Activated T-cell treated with anti-CD3 and anti-CD28 coated beads, Interleukin-2, amount 50 U/mL, for 4 hours (primary cell): ENCODE results near the gene SLC24A4. TPM values are rescaled to one million over a fixed set of nuclear protein-coding genes. Genes with fewer than 3 reads are reported as not detected.

Experiments
- ATAC-seq, 2 donors: fragments of 200-7000 bp; cut with Tn5 transposase; one replicate each; pipeline ENCODE4 v1.10.0; 2021
- DNase-seq: peaks from one replicate; pipeline ENCODE4 v3.0.0-alpha.2; 2020
- H3K27me3 Mint-ChIP-seq: one replicate; pipeline ENCODE4 v1.8.0; 2021; ENCODE audit warnings: low read depth, mixed read lengths
- H3K36me3 Mint-ChIP-seq: one replicate; pipeline ENCODE4 v1.8.0; 2022; ENCODE audit warnings: mixed read lengths; ENCODE audit not compliant: insufficient read depth
- H3K4me1 Mint-ChIP-seq: one replicate; pipeline ENCODE4 v1.8.0; 2021; ENCODE audit warnings: low read depth, mixed read lengths
- H3K4me3 Mint-ChIP-seq: one replicate; pipeline ENCODE4 v1.8.0; 2021; ENCODE audit warnings: mild to moderate bottlenecking, moderate library complexity, mixed read lengths
- H3K9me3 Mint-ChIP-seq: one replicate; pipeline ENCODE4 v1.8.0; 2021; ENCODE audit warnings: mixed read lengths
- total RNA-seq, 3 donors: library from RNA; stranded (reverse); gene quantifications; one replicate each; pipeline ENCODE4 v1.2.1, GENCODE V29; 2021

The SLC24A4 gene
- total RNA-seq, 3 donors from 2014 or later = 0.03 TPM; not detected in 2

- DNase-seq = no peak
- peaks cover 6% of the 10 kb centered on the region for H3K9me3 Mint-ChIP-seq
- no peaks in the 10 kb centered on the region for H3K36me3 Mint-ChIP-seq
- peaks cover 9% of the 10 kb centered on the region for H3K4me1 Mint-ChIP-seq
- no peak for ATAC-seq
- H3K27me3 Mint-ChIP-seq = no peaks in the 10 kb centered on the region
- H3K4me3 Mint-ChIP-seq = no peak overlapping the region
Observed at GRCh38 chr14:92437729-92438285, 114.8 kb downstream of the SLC24A4 start.

- Mint-ChIP-seq H3K36me3 (no peaks in the 10 kb centered on the region), H3K27me3 (no peaks in the 10 kb centered on the region), H3K4me3 (no peak overlapping the region), H3K4me1 (peaks cover 9% of the 10 kb centered on the region), H3K9me3 (no peaks in the 10 kb centered on the region)
- DNase-seq (no peak), ATAC-seq (no peak)
Observed at GRCh38 chr14:92439537-92440344, 116.8 kb downstream of the SLC24A4 start.

DNA sequence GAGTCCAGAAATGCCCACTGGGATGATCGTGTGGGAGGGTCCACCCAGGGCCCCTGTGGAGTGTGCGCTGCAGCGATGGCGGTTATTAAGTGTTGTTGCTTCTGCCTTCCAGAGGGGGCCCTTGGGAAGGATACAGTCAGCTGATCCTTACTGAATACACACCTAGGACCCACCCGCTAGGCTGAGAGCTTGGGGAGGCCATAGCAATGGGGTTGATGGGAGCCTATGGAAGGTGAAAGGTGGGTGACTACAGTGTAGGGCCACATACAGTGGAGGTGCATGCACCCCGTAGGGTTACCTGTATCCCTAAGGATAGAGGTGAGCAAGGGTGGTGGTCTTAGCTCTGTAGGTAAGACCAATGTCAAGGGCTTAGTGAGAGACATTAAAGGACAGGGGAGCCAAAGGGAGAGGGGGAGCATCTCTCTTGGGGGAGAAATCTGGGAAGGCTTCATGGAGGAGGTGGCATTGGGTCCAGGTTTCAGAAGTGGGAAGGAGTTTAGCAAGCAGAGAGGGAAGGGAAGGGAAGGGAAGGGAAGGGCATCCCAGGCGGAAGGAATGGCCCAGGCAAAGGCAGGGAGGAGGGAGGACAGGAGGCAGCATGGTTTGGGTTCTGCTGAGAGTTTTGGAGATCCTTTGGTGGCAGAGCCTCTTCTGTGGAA, 117.5 kb downstream of the SLC24A4 start:
- ATAC-seq = no peak
- Mint-ChIP-seq H3K4me1 (peaks cover 9% of the 10 kb centered on the region), H3K4me3 (no peak overlapping the region), H3K27me3 (no peaks in the 10 kb centered on the region), H3K36me3 (no peaks in the 10 kb centered on the region), H3K9me3 (no peaks in the 10 kb centered on the region)
- DNase-seq = no peak

GRCh38 chr14:92441751-92442504, 119.0 kb downstream of the SLC24A4 start:
- Mint-ChIP-seq H3K36me3 (no peaks in the 10 kb centered on the region), H3K27me3 (no peaks in the 10 kb centered on the region), H3K9me3 (no peaks in the 10 kb centered on the region), H3K4me3 (no peak overlapping the region), H3K4me1 (peaks cover 9% of the 10 kb centered on the region)
- DNase-seq (no peak), ATAC-seq (no peak)

GRCh38 chr14:92443167-92443566, 120.2 kb downstream of the SLC24A4 start:
- no peak for DNase-seq
- no peak for ATAC-seq
- no peaks in the 10 kb centered on the region for H3K27me3 Mint-ChIP-seq
- no peaks in the 10 kb centered on the region for H3K36me3 Mint-ChIP-seq
- H3K4me1 Mint-ChIP-seq = peaks cover 7% of the 10 kb centered on the region
- H3K4me3 Mint-ChIP-seq = no peak overlapping the region
- no peaks in the 10 kb centered on the region for H3K9me3 Mint-ChIP-seq

DNA sequence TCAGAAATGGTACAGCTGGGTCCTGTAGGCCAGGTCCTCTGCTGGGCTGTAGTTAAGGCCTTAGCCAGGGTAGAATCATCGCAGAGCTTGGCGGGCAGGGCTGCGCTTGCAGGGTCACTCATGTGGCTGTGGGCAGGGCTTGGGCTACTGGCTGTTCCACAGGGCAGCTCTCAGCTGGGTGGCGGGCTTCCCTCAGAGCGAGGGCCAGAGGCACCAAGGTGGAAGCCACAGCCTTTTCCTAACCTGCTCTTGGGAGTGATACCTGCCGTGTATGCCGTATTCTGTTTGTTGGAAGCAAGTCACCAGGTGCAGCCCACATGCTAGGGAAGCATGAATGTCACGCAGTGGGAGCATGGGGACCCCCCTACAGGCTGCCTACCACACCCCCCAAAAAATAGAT, 120.8 kb downstream of the SLC24A4 start:
- no peaks in the 10 kb centered on the region for H3K9me3 Mint-ChIP-seq
- no peak for DNase-seq
- no peak overlapping the region for H3K4me3 Mint-ChIP-seq
- ATAC-seq = no peak
- H3K27me3 Mint-ChIP-seq = no peaks in the 10 kb centered on the region
- no peaks in the 10 kb centered on the region for H3K36me3 Mint-ChIP-seq
- peaks cover 7% of the 10 kb centered on the region for H3K4me1 Mint-ChIP-seq

DNA sequence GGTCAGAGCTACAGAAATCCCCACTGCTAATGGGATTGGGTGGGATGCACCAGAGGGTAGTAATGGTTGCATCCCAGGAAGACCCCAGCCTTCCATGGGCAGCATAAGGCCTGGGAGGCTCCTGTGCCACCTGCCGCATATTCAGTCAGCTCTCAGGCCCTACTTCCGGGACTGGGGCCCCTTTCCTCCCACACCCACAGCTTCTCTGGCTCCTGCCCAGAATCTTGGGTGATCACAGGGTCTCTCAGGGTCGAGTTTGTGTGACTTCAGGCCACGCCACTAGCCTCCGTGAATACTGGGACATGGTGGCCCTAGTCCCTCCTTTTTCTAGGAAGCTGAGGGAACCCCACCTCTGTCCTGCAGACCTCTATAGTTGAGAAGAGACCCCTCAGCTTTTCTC, 123.8 kb downstream of the SLC24A4 start:
- no peaks in the 10 kb centered on the region for H3K27me3 Mint-ChIP-seq
- no peaks in the 10 kb centered on the region for H3K9me3 Mint-ChIP-seq
- DNase-seq (no peak), ATAC-seq (no peak)
- H3K4me3 Mint-ChIP-seq = no peak overlapping the region
- H3K4me1 Mint-ChIP-seq = peaks cover 3% of the 10 kb centered on the region
- H3K36me3 Mint-ChIP-seq = no peaks in the 10 kb centered on the region

- Mint-ChIP-seq H3K4me3 (peak overlapping the region; percentile 11), H3K27me3 (no peaks in the 10 kb centered on the region), H3K4me1 (no peaks in the 10 kb centered on the region), H3K9me3 (no peaks in the 10 kb centered on the region), H3K36me3 (no peaks in the 10 kb centered on the region)
- DNase-seq = no peak
- ATAC-seq = no peak
Observed at GRCh38 chr14:92447416-92448197, 124.6 kb downstream of the SLC24A4 start.

GRCh38 chr14:92448786-92449185, 125.8 kb downstream of the SLC24A4 start:
- ATAC-seq (no peak), DNase-seq (no peak)
- Mint-ChIP-seq H3K36me3 (no peaks in the 10 kb centered on the region), H3K9me3 (no peaks in the 10 kb centered on the region), H3K4me3 (no peak overlapping the region), H3K27me3 (no peaks in the 10 kb centered on the region), H3K4me1 (no peaks in the 10 kb centered on the region)

DNA sequence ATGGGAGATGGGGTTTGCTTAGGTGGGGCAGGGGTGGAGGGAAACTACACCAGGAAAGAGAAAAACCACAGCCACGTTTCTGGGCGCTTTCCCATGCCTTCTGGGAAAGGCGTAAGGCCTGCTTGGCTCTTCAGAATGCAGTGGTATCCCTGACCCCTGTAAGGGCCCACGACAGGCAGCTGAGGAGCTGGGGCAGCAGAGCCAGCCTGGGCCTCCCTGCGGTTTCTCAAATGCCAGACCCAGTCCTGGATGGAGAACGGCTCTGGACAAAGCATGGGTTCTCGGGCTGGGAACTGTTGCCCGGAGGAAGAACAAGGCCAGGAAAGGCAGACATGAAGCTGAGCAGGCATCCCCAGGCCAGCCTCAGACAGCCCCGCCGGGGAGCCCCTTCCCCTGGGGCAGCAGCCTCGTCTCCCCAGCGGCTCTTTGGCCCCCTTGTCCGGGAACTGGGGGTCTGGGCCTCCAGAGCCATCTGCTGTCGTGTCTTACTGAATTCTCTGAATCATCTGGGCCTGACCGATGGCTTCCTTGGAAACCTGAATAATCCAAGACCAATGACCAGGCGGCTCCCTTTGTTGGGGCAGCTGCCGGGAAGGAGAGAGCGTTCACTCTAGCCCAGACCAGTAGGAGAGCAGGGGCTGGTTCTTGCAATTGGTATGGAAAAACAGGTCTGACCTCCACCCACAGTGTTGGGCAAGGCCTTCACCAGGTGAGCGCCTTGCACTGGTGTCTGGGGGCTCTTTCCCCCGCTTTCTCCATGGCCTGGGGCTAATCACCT, 126.6 kb downstream of the SLC24A4 start:
- DNase-seq = no peak

GRCh38 chr14:92450351-92451070, 127.5 kb downstream of the SLC24A4 start:
- no peaks in the 10 kb centered on the region for H3K27me3 Mint-ChIP-seq
- H3K4me1 Mint-ChIP-seq = no peaks in the 10 kb centered on the region
- H3K4me3 Mint-ChIP-seq = no peak overlapping the region
- H3K36me3 Mint-ChIP-seq = no peaks in the 10 kb centered on the region
- ATAC-seq (no peak), DNase-seq (no peak)
- H3K9me3 Mint-ChIP-seq = no peaks in the 10 kb centered on the region

More for the DNA sequence above, 126.6 kb downstream of the SLC24A4 start:
- ATAC-seq = no peak
- no peaks in the 10 kb centered on the region for H3K27me3 Mint-ChIP-seq
- H3K4me1 Mint-ChIP-seq = no peaks in the 10 kb centered on the region
- H3K36me3 Mint-ChIP-seq = no peaks in the 10 kb centered on the region
- no peak overlapping the region for H3K4me3 Mint-ChIP-seq
- no peaks in the 10 kb centered on the region for H3K9me3 Mint-ChIP-seq

DNA sequence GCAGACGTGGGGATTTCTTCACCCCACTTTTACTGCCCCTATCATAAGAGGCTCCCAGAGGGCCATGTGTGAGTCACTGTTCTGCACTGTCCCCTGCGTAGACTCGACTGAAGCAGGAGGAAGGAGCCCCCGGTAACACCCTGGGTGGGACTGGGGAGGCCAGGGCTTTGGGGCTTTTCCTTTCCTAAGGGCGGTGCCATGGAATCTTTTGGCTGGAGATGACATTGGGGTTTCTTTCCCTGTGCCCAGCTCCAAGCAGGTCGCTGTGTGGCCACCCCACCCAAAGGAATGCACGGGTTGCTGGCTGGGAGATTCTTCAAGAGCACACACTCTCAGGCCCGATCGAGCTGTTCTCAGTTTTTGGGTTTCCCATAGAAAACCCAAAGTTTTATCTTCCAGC, 128.3 kb downstream of the SLC24A4 start:
- DNase-seq (no peak), ATAC-seq (no peak)
- Mint-ChIP-seq H3K36me3 (no peaks in the 10 kb centered on the region), H3K9me3 (no peaks in the 10 kb centered on the region), H3K4me1 (no peaks in the 10 kb centered on the region), H3K27me3 (no peaks in the 10 kb centered on the region), H3K4me3 (no peak overlapping the region)

GRCh38 chr14:92451755-92452154, 128.8 kb downstream of the SLC24A4 start:
- H3K9me3 Mint-ChIP-seq = no peaks in the 10 kb centered on the region
- no peak for DNase-seq
- ATAC-seq = no peak

More at GRCh38 chr14:92451755-92452154, 128.8 kb downstream of the SLC24A4 start:
- Mint-ChIP-seq H3K27me3 (no peaks in the 10 kb centered on the region), H3K4me1 (no peaks in the 10 kb centered on the region), H3K4me3 (no peak overlapping the region), H3K36me3 (no peaks in the 10 kb centered on the region)
